Heart left ventricle (tissue), 16 donors: ENCODE results near the gene HIGD1A. TPM values are rescaled to one million over a fixed set of nuclear protein-coding genes. Genes with fewer than 3 reads are reported as not detected.
A peak's percentile ranks its signal among the peaks of the same experiment; 100 is the strongest.

ENCODE experiments used
- ATAC-seq, 4 donors: fragments of 200-7000 bp; cut with Tn5 transposase; one replicate each; pipeline ENCODE4 v1.9.1; 2020 to 2022; ENCODE audit warnings: moderate library complexity in 4 of 4, mild to moderate bottlenecking in 3 of 4, moderate number of reproducible peaks in 1 of 4
- DNase-seq, 5 donors: peaks; one replicate each; pipeline ENCODE4 v3.0.0-alpha.2; 2020
- H3K27ac ChIP-seq, 12 donors: fragments of 200-600 bp; sonication (generic) in 4 of 12; one replicate each; pipeline versions ENCODE4 v1.5.0 to v1.8.0; 2016 to 2022; ENCODE audit warnings: mild to moderate bottlenecking in 2 of 12
- H3K27me3 ChIP-seq, 9 donors: fragments of 200-600 bp; sonication (generic) in 2 of 9; one replicate each; pipeline versions ENCODE4 v1.5.1 to v1.8.0; 2016 to 2022; ENCODE audit warnings: mild to moderate bottlenecking in 3 of 9
- H3K36me3 ChIP-seq, 9 donors: fragments of 200-600 bp; sonication (generic) in 2 of 9; one replicate each; pipeline versions ENCODE4 v1.5.0 to v1.8.0; 2018 to 2022; ENCODE audit warnings: mild to moderate bottlenecking in 2 of 9
- H3K4me1 ChIP-seq, 12 donors: fragments of 200-600 bp; sonication (generic) in 4 of 12; one replicate each; pipeline versions ENCODE4 v1.5.0 to v1.8.0; 2016 to 2022; ENCODE audit warnings: mild to moderate bottlenecking in 3 of 12
- H3K4me3 ChIP-seq, 12 donors: fragments of 200-600 bp; sonication (generic) in 4 of 12; one replicate each; pipeline versions ENCODE4 v1.5.0 to v1.8.0; 2017 to 2022; ENCODE audit warnings: mild to moderate bottlenecking in 9 of 12, moderate library complexity in 4 of 12
- H3K9me3 ChIP-seq, 12 donors: fragments of 200-600 bp; sonication (generic) in 4 of 12; one replicate each; pipeline versions ENCODE4 v1.5.0 to v1.8.0; 2016 to 2022; ENCODE audit warnings: mild to moderate bottlenecking in 1 of 12
- POLR2A ChIP-seq, 2 donors: fragments of 450-650 bp; IDR thresholded peaks; one replicate each; pipeline ENCODE4 v1.6.1; 2017; ENCODE audit warnings: antibody characterized with exemption in 2 of 2, mild to moderate bottlenecking in 2 of 2, moderate library complexity in 2 of 2
- WGBS, 4 donors: extraction: QIAGEN DNeasy Blood & Tissue Kit in 2 of 4; methylation state at CpG; one replicate each; pipeline versions ENCODE4 v1.1.5 to v1.1.7; 2013 to 2018; 5-methylcytosine and 5-hydroxymethylcytosine counted together
- intact Hi-C, 10 donors: fragments of 100-400 bp; cut with DNase I; formaldehyde crosslinking; loops; one replicate each; pipeline versions ENCODE4 v1.11.1 to v1.14.2; 2022
- polyA plus RNA-seq, 2 donors: library from polyadenylated mRNA; stranded (reverse); fragments of 200-250 nt; gene quantifications; one replicate each; pipeline ENCODE4 v1.2.3, GENCODE V29; 2013
- total RNA-seq, 9 donors: library from RNA; depleted of rRNA in 2 of 9; stranded (reverse); fragments of >200 nt in 2 of 9; fragmentation: NEBNext Ultra II Directional in 3 of 9; extraction: Animal tissue kit (Norgen Biotek cat#: 25700) in 3 of 9; gene quantifications; one replicate each; pipeline versions ENCODE4 v1.1.0 to v1.2.4, GENCODE V29; 2016 to 2023
- TF ChIP-seq, protein P1 (sequence below), 12 donors: fragments of 200-600 bp; sonication (generic) in 4 of 12; IDR thresholded peaks; one replicate each; pipeline versions ENCODE4 v1.5.0 to v1.8.0; 2018 to 2022; ENCODE audit warnings: antibody characterized with exemption in 12 of 12, mild to moderate bottlenecking in 5 of 12
- donor health status: ischemic (EF 13 %, LVEDD 7.1; RV severe dilation, severe dysfunction).
- donor health status: healthy with polysubstance abuse.
- donor health status: DM: no; HTN: yes; CAD: no.
- donor health status: DM: no; HTN: no; CAD: no.
- donor health status: ischemic (EF 25% LVEDD 6.9; RV normal size, moderate dysfunction).
- donor health status: ischemic (EF 25% LVEDD 5.7; RV mildly dilated, moderate dysfunction).
- donor health status: healthy.
- donor health status: DM: yes; HTN: yes; CAD: no.
- donor health status: ischemic (EF 35%, LVEDD 5.7; RV mildly dilated, moderate dysfunction).
- donor health status: nonischemic (EF 11% LVEDD 7.7; RV severe dilation, severe dysfunction).
- donor health status: DM: yes; HTN: yes; CAD: no.
- donor health status: PGD.
- donor health status: ischemic (EF 29% LVEDD 5.4; RV normal size, mild dysfunction).
- donor health status: nonischemic (EF 23%, LVEDD 6.1; RV moderate dilation, normal function).

The HIGD1A gene
- total and polyA plus RNA-seq, 11 donors, result 170 to 497 (median 313) TPM

DNA sequence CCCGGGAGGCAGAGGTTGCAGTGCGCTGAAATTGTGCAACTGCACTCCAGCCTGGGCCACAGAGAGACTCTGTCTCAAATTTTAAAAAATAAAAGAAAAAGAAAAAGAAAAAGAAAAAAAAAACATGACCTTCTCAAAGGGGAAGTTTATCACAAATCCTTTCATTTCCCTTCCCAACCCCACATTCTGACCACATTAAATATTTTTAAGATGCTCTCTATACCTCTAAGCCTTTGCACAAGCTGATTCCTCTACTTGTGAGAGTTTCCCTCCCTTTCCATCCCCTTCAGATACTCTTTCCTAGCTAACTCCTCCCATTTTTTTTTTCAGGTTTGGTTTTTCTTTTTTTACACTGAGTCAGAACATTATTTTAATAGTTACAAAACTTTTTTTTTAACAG, 4.0 kb downstream of the HIGD1A start:
- WGBS, 4 donors, result 89 to 98% (median 95%) methylated on average over 2 of the region's 2 CpGs
- ATAC-seq (no peak), DNase-seq (no peak)
- Histone ChIP-seq H3K27me3 (no peaks in the 10 kb centered on the region), H3K4me1 (peaks cover 4 to 55% (median 36%) of the 10 kb centered on the region in 12 donors), H3K27ac (peak overlapping the region in 1 of 12 donors; percentile 98), H3K9me3 (no peaks in the 10 kb centered on the region), H3K36me3 (peaks cover 0 to 4% (median 0%) of the 10 kb centered on the region in 9 donors), H3K4me3 (no peak overlapping the region)
- intact Hi-C loops, result no loop called here
- TF ChIP-seq, protein P1, sequence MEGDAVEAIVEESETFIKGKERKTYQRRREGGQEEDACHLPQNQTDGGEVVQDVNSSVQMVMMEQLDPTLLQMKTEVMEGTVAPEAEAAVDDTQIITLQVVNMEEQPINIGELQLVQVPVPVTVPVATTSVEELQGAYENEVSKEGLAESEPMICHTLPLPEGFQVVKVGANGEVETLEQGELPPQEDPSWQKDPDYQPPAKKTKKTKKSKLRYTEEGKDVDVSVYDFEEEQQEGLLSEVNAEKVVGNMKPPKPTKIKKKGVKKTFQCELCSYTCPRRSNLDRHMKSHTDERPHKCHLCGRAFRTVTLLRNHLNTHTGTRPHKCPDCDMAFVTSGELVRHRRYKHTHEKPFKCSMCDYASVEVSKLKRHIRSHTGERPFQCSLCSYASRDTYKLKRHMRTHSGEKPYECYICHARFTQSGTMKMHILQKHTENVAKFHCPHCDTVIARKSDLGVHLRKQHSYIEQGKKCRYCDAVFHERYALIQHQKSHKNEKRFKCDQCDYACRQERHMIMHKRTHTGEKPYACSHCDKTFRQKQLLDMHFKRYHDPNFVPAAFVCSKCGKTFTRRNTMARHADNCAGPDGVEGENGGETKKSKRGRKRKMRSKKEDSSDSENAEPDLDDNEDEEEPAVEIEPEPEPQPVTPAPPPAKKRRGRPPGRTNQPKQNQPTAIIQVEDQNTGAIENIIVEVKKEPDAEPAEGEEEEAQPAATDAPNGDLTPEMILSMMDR (IDR thresholded peaks at IDR 0.05), result no peak
- no peak for TF ChIP-seq POLR2A (IDR thresholded peaks at IDR 0.05)

DNA sequence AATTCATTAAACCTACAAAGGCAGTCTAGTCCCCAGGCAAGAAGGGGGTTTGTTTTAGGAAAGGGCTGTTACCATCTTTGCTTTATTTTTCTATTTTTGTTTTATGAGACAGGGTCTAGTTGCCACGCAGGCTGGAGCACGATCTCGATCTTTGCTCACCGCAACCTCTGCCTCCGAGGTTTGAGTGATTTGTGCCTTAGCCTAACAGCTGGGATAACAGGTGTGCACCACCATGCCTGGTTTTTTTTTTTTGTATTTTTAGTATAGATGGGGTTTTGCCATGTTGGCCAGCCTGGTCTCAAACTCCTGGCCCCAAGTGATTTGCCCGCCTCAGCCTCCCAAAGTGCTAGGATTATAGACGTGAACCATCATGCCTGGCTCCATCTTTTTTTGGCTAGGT, 4.9 kb downstream of the HIGD1A start:
- H3K36me3 ChIP-seq, result peaks cover 0 to 4% (median 0%) of the 10 kb centered on the region in 9 donors
- no peaks in the 10 kb centered on the region for H3K27me3 ChIP-seq
- peaks cover 4 to 55% (median 33%) of the 10 kb centered on the region in 12 donors for H3K4me1 ChIP-seq
- H3K4me3 ChIP-seq, result no peak overlapping the region
- no peak for ATAC-seq
- DNase-seq, result no peak
- intact Hi-C loops, result no loop called here
- no peaks in the 10 kb centered on the region for H3K9me3 ChIP-seq
- no peak for TF ChIP-seq POLR2A (IDR thresholded peaks at IDR 0.05)
- TF ChIP-seq, protein P1 (IDR thresholded peaks at IDR 0.05), result no peak
- 77 to 79% (median 78%) methylated on average over 7 of the region's 7 CpGs for WGBS, 4 donors
- H3K27ac ChIP-seq, result peak overlapping the region in 1 of 12 donors; percentile 34

DNA sequence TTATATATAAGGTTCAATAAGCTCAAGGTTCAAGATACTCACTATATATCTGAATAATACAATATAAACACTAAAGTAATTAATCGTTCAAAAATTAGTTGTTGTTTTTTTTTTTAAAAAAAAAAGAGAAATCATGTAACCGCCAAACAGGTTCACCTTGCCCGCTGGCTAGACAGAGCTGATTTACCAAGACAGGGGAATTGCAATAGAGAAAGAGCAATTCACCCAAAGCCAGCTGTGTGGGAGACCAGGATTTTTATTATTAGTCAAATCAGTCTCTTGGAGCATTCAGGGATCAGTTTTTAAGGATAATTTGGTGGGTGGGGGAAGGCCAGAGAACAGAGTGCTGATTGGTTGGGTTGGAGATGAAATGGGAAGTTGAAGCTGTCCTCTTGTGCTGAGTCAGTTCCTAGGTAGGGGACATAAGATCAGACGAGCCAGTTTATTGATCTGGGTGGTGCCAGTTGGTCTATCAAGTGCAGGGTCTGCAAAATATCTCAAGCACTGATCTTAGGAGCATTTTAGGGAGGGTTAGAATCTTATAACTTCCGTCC, 7.9 kb downstream of the HIGD1A start:
- Histone ChIP-seq H3K36me3 (peaks cover 0 to 30% (median 23%) of the 10 kb centered on the region in 9 donors), H3K9me3 (no peaks in the 10 kb centered on the region), H3K4me3 (no peak overlapping the region), H3K27me3 (no peaks in the 10 kb centered on the region), H3K27ac (no peak overlapping the region), H3K4me1 (peaks cover 0 to 40% (median 13%) of the 10 kb centered on the region in 12 donors)
- ATAC-seq (no peak), DNase-seq (no peak)
- intact Hi-C loops, result no loop called here
- 75 to 94% (median 91%) methylated on average over 4 to 5 of the region's 5 CpGs for WGBS, 4 donors
- TF ChIP-seq, protein P1 (IDR thresholded peaks at IDR 0.05), result no peak
- no peak for TF ChIP-seq POLR2A (IDR thresholded peaks at IDR 0.05)

DNA sequence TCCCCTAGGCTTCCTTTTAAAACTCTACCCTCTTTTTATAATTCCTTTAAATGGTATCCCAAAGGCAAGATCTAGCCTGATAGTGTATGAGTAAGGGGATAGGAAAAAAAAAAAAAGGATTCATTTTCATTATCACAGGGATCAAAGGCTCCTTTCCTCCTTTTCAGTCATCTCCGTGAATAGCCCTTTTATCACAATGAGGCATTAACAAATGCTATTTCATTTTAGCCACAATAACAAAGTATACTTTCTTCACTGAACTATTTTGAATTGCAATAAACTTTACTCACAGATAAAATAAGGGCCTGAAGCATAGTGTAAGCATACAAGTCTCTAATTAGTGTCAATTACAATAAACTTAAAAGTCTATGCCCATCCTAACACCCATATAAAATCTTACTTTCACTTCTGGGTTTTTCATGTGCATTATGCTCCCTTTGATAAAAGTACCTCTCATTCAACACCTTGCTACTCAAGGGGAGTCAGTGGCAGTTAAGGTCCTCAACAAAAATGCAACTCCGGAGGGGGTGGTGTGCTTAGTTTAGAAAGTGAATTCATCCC, 8.6 kb downstream of the HIGD1A start:
- Histone ChIP-seq H3K4me3 (no peak overlapping the region), H3K27me3 (no peaks in the 10 kb centered on the region), H3K9me3 (no peaks in the 10 kb centered on the region), H3K36me3 (peaks cover 0 to 37% (median 30%) of the 10 kb centered on the region in 9 donors), H3K4me1 (peaks cover 0 to 33% (median 9%) of the 10 kb centered on the region in 12 donors), H3K27ac (no peak overlapping the region)
- intact Hi-C loops, result no loop called here
- 81 to 88% (median 83%) methylated on average over 2 of the region's 2 CpGs for WGBS, 4 donors
- ATAC-seq (no peak), DNase-seq (no peak)
- no peak for TF ChIP-seq POLR2A (IDR thresholded peaks at IDR 0.05)
- TF ChIP-seq, protein P1 (IDR thresholded peaks at IDR 0.05), result no peak
